HG03139 (cell line): Measurements from ENCODE around the gene SIGLEC9.

Experiments
- ATAC-seq: cut with Tn5 transposase; IDR thresholded peaks from one replicate; pipeline ENCODE4 v1.9.1; 2021; ENCODE audit not compliant: unreplicated experiment

The SIGLEC9 gene

DNA sequence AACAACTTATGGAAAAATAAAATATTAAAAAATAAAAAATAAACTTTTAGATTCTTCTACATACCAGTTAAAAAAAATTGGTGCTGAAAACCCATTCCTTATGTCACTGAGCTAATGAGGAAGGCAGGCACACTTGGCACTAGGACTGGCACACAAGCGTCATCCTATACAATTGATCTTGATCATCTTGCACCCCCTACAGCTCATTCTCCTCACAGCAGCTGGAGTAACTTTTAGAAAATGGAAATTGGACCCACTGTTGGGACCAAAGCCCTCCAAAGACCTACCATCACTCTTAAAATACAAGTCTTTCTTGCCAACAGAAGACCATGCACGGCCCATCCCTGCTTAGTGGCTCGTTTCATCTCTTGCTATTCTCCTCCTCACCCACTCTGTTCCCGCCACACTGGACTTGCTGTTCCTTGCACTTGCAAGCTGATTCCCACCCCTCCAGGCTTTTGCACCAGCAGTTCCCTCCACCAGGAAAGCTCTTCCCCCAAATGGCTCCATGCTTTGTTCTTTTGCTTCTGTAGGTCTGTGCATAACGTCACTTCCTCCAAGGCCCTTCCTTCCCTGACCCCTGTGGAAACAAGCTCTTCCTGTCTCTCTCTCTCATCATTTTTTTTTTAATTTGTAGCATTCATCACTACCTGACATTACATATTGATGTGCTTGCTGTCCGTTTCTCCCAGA is 28.1 kb upstream of the SIGLEC9 start:
- ATAC-seq = no peak

GRCh38 chr19:51097166-51097738 is 27.5 kb upstream of the SIGLEC9 start:
- no peak for ATAC-seq

GRCh38 chr19:51097796-51098195 is 26.9 kb upstream of the SIGLEC9 start:
- no peak for ATAC-seq

- no peak for ATAC-seq
These were observed 26.2 kb upstream of the SIGLEC9 start for GRCh38 chr19:51098365-51099046.

DNA sequence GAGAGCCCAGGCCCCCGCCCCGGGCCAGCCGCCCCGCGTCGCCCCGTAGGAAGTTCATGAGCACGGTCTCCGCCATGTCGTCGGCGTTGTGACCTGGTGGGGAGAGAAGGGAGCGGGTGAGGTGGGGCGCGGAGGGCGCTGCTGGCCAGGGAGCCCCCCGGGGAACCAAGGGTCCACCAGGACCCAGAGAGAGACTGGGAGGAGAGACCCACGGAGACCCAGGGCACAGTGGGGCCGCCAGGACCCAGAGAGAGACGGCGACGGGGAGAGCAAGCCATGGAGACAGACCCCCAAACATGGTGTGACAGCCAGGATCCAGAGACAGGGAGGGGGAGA is 25.7 kb upstream of the SIGLEC9 start:
- no peak for ATAC-seq

GRCh38 chr19:51100601-51101000 is 24.1 kb upstream of the SIGLEC9 start:
- no peak for ATAC-seq

DNA sequence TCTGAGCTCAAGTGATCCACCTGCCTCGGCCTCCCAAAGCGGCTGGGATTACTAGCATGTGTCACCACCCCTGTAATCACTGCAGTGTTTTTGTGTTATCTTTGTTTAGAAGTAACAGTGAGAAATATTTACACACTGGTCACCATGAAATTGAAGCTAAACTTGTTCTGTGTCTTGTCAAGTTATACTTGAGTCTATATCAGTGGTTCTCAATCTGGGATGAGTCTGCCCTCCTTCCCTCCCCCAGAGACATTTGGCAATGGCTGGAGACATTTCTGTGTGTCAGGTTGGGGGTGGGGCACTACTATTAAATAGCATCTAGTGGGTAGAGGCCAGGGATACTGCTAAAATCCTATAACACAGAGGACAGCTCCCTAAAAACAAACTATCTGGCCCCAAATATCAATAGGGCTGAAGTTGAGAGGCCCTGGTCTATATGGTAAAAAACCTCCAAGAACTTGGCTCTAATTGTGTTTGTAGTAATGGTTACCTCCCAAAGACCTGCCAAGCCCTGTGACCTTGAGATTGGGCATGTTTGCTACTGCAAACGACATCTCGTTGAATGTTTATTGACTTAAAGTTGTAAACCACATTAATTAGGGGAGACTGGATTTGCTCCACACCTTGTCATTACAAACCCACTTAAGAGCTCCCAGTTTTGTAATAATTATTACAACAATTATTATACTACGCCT is 23.4 kb upstream of the SIGLEC9 start:
- ATAC-seq = no peak

DNA sequence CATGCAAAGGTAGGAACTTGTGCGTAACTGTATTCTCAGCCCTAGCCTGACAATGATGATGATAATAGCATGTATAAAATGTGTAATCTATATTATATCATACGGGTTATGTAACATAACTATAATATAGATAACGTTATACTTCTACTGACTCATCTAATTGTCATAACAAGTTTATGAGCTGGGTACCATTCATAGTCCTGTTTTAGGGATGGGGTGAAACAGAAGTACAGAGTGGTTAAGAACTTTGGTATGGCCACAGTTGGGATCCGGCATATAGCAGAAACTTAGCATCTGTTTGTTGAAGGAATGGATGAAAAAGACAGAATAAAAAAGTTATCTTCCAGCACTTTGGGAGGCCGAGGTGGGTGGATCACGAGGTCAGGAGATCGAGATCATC is 21.7 kb upstream of the SIGLEC9 start:
- no peak for ATAC-seq

DNA sequence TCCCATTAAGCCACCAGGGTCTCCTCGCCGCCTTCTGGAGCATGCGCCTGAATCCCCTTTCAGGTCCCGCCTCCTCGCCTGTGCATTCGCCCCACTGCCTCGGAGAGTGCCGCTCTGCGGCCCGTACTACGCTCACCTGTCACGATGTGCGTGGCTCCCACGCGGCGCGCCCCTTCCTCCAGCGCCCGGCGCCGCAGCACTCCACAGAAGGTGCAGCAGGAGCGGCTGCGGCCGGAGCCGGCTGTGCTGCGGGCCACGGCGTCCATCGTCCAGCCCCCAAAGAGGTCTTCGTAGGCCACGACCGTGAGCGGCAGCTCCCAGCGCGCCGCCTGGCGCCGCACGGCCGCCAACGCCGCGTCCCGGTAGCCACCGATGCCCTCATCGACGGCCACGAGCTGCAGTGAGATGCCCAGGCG is 20.8 kb upstream of the SIGLEC9 start:
- no peak for ATAC-seq

DNA sequence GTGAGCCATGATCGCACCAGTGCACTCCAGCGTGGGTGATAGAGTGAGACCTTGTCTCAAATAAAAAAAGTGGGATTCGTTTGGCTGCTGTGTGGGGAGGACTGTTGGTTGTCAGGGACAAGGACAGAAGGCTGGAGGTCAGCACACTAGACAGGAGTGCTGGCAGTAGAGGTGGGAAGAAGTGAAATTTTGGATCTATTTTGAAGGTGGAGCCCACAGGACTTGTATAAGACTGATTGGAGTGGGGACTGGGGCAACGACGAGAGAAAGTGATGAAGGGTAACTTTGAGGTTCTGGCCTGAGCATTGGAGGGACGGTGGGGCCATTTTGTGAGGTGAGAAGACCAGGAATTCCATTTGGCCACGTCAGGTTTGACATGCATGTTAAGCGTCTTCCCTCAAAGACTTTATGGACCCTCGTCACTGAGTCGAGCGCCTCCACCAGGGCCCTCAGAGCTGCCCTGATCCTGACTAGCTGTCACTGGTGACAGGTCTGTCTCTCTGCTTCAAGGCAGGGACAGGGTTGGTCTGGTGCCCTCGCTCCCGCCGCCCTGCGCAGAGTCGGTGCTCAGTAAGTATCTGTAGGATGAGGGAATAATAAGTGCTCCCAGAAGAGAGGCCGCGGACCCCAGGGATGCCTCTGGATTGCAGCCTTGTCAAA is 17.2 kb upstream of the SIGLEC9 start:
- no peak for ATAC-seq

- peak; percentile 94 for ATAC-seq
These were observed 16.5 kb upstream of the SIGLEC9 start, which contains the start of gene CTU1 for GRCh38 chr19:51108066-51108804. CTU1 (minus strand) TSS chr19:51108409; CDS start chr19:51104569, 3,840 bp downstream.

- ATAC-seq = peak; percentile 18
These were observed 15.9 kb upstream of the SIGLEC9 start for GRCh38 chr19:51108805-51109146.

GRCh38 chr19:51110666-51110971 is 14.1 kb upstream of the SIGLEC9 start:
- no peak for ATAC-seq

DNA sequence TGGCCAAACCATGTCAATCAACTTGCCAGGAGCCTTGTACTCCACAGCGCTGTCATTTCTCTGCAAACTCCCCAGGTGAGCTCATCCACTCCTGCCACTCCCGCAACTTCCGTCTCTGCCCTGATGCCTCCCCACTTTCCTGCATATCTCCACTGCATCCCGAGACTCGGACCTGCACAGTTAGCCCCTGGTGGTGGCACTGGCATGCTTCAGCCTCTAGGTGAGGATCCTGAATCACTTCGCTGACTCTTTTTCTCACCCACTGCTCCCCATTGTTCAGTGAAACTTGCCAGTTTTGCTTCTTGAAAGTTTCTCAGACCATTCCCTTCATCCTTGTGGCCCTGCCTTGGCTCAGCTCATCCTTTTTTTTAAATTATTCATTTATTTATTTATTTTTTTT is 13.1 kb upstream of the SIGLEC9 start:
- no peak for ATAC-seq

- no peak for ATAC-seq
These were observed 10.5 kb upstream of the SIGLEC9 start for GRCh38 chr19:51114087-51114729.

DNA sequence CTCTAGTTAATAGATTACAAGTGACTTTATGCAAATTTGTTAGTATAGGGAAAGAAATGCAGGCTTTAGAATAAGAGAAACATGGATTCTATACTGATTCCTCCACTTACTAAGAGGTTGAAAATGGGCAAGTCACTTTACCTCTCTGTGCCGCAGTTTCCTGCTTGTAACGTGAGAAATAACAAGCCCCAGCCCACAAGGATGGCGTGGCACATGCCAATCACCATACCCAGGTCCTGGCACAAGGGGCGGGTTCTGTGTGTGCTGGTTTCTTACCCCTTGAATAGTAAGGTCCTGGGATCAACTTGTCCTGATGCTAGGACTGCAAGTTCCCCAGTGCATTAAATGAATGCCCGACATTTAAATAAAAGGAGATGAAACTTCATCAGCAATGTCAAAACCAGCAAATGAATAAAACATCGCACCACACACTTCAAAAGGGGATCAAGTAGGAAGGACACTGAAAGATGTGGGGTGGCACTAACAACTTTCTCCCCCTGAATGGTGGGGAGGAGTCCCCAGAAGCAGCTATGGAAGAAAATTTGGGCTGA is 7.9 kb upstream of the SIGLEC9 start:
- no peak for ATAC-seq

GRCh38 chr19:51119101-51119500 is 5.6 kb upstream of the SIGLEC9 start:
- ATAC-seq = no peak

- no peak for ATAC-seq
These were observed 5.1 kb upstream of the SIGLEC9 start for GRCh38 chr19:51119611-51120010.

DNA sequence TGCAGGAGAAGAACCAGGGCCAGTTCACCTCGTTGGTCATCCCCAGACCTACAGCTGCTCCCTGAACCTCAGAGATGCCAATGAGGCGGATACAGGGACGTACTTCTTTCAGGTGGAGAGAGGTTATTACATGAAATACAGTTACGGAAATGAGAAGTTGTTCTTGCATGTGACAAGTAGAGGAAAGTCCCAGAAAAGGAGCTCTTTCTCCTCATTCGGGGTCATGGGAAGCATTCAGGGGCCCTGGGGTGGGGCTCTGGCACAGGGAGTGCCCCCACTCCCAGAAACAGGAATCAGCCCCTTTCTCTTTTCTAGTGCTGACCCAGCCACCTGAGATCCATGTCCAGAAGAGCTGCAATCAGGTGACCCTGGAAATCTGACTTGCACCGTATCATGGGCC is 4.5 kb upstream of the SIGLEC9 start:
- ATAC-seq = no peak

GRCh38 chr19:51121257-51121656 is 3.4 kb upstream of the SIGLEC9 start:
- no peak for ATAC-seq
